ENCODE results near the gene ERV3-1. TPM values are rescaled to one million over a fixed set of nuclear protein-coding genes. Genes with fewer than 3 reads are reported as not detected.

ERV3-1 gene
- total RNA-seq, 1 experiment from 2014 or later: 22.5 TPM

GRCh38 chr7:64978497-64979203, 27.8 kb downstream of the ERV3-1 start:
- Histone ChIP-seq H3K27ac (no peak overlapping the region), H3K4me1 (replicated peaks; ENCODE audit: insufficient read depth) (no peaks in the 10 kb centered on the region), H3F3A (ENCODE audit: insufficient read depth, low read depth) (no peaks in the 10 kb centered on the region), H4K20me1 (ENCODE audit: insufficient read depth) (no peaks in the 10 kb centered on the region), H2AFZ (no peak overlapping the region), H3K79me2 (ENCODE audit: low read depth) (no peaks in the 10 kb centered on the region), H3K9me3 (ENCODE audit: insufficient read depth, low read depth) (peaks cover 45% of the 10 kb centered on the region), H3K27me3 (ENCODE audit: insufficient read depth, low read depth) (no peaks in the 10 kb centered on the region), H3K36me3 (ENCODE audit: low read depth) (peaks cover 35% of the 10 kb centered on the region), H3K4me3 (no peak overlapping the region), H3K4me2 (no peak overlapping the region), H3K9me2 (ENCODE audit: insufficient read depth) (no peaks in the 10 kb centered on the region)
- intact Hi-C loops (cut with micrococcal nuclease; ENCODE audit: unreplicated experiment): no loop called here
- TF ChIP-seq EZH2 (IDR thresholded peaks at IDR 0.05; ENCODE audit: low read depth): no peak
- TF ChIP-seq, protein P1, sequence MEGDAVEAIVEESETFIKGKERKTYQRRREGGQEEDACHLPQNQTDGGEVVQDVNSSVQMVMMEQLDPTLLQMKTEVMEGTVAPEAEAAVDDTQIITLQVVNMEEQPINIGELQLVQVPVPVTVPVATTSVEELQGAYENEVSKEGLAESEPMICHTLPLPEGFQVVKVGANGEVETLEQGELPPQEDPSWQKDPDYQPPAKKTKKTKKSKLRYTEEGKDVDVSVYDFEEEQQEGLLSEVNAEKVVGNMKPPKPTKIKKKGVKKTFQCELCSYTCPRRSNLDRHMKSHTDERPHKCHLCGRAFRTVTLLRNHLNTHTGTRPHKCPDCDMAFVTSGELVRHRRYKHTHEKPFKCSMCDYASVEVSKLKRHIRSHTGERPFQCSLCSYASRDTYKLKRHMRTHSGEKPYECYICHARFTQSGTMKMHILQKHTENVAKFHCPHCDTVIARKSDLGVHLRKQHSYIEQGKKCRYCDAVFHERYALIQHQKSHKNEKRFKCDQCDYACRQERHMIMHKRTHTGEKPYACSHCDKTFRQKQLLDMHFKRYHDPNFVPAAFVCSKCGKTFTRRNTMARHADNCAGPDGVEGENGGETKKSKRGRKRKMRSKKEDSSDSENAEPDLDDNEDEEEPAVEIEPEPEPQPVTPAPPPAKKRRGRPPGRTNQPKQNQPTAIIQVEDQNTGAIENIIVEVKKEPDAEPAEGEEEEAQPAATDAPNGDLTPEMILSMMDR (conservative IDR thresholded peaks at IDR 0.05): no peak
- no TSS peak for BruUV-seq (replicated peaks)
- ChIA-PET CTCF (no interaction called here), POLR2A (ENCODE audit: unreplicated experiment) (no interaction called here)
- no peak for DNase-seq

DNA sequence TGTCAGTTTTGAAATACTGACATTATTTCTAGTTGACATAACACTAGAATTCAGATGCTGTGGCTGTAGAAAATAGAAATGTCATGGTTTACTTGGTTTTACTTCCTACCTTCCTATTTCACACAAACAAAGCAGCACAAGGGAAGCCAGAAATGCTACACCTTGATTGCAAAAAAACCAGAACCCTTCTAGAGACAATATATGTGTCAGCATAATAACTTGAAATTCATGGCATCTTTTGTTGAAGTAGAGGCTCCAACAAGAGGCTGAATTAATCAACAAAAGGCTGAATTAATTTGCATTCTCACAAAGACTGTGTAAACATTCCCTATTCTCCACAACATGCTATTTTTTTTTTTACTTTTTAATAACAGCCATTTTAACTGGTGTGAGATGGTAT, 40.9 kb downstream of the ERV3-1 start:
- no peak overlapping the region for H3K4me2 ChIP-seq
- no peaks in the 10 kb centered on the region for H3K9me2 ChIP-seq (ENCODE audit: insufficient read depth)
- no peak overlapping the region for H3K4me3 ChIP-seq
- H2AFZ ChIP-seq: no peak overlapping the region
- intact Hi-C loops (cut with micrococcal nuclease; ENCODE audit: unreplicated experiment): no loop called here
- no peaks in the 10 kb centered on the region for H3K27me3 ChIP-seq (ENCODE audit: insufficient read depth, low read depth)
- H3F3A ChIP-seq (ENCODE audit: insufficient read depth, low read depth): no peaks in the 10 kb centered on the region
- no peak overlapping the region for H3K27ac ChIP-seq
- no TSS peak for BruUV-seq (replicated peaks)
- POLR2A ChIA-PET (ENCODE audit: unreplicated experiment): no interaction called here
- H4K20me1 ChIP-seq (ENCODE audit: insufficient read depth): no peaks in the 10 kb centered on the region
- no peaks in the 10 kb centered on the region for H3K79me2 ChIP-seq (ENCODE audit: low read depth)
- no peaks in the 10 kb centered on the region for H3K4me1 ChIP-seq (replicated peaks; ENCODE audit: insufficient read depth)
- no peaks in the 10 kb centered on the region for H3K36me3 ChIP-seq (ENCODE audit: low read depth)
- TF ChIP-seq, protein P1 (conservative IDR thresholded peaks at IDR 0.05): no peak
- TF ChIP-seq EZH2 (IDR thresholded peaks at IDR 0.05; ENCODE audit: low read depth): no peak
- CTCF ChIA-PET: no interaction called here
- peaks cover 11% of the 10 kb centered on the region; the same call in 1 of the 2 replicates for H3K9me3 ChIP-seq (ENCODE audit: insufficient read depth, low read depth)
- no peak for DNase-seq

- no peaks in the 10 kb centered on the region for H4K20me1 ChIP-seq (ENCODE audit: insufficient read depth)
- H3K4me2 ChIP-seq: no peak overlapping the region
- no peak overlapping the region for H2AFZ ChIP-seq
- ChIA-PET POLR2A (ENCODE audit: unreplicated experiment) (no interaction called here), CTCF (no interaction called here)
- H3K27me3 ChIP-seq (ENCODE audit: insufficient read depth, low read depth): no peaks in the 10 kb centered on the region
- H3K4me3 ChIP-seq: no peak overlapping the region
- H3K9me2 ChIP-seq (ENCODE audit: insufficient read depth): no peaks in the 10 kb centered on the region
- H3K27ac ChIP-seq: no peak overlapping the region
- intact Hi-C loops (cut with micrococcal nuclease; ENCODE audit: unreplicated experiment): no loop called here
- H3K9me3 ChIP-seq (ENCODE audit: insufficient read depth, low read depth): no peaks in the 10 kb centered on the region; the same call in 1 of the 2 replicates
- H3K4me1 ChIP-seq (replicated peaks; ENCODE audit: insufficient read depth): no peaks in the 10 kb centered on the region
- no peaks in the 10 kb centered on the region for H3K36me3 ChIP-seq (ENCODE audit: low read depth)
- H3K79me2 ChIP-seq (ENCODE audit: low read depth): no peaks in the 10 kb centered on the region
- BruUV-seq (replicated peaks): no TSS peak
- TF ChIP-seq, protein P1 (conservative IDR thresholded peaks at IDR 0.05): no peak
- no peak for TF ChIP-seq EZH2 (IDR thresholded peaks at IDR 0.05; ENCODE audit: low read depth)
- H3F3A ChIP-seq (ENCODE audit: insufficient read depth, low read depth): no peaks in the 10 kb centered on the region
- DNase-seq: no peak
Measured at GRCh38 chr7:64959072-64959747, 47.3 kb downstream of the ERV3-1 start.

Data from PC-9 (cell line).